AG10803 (cell line): Measurements from ENCODE around the gene MGAT5.

ENCODE experiments used
- DNase-seq: peaks from one replicate; pipeline ENCODE4 v3.0.0; 2010; ENCODE audit warnings: low read depth
- H3K4me3 ChIP-seq: 2 replicates; pipeline ENCODE4 v1.5.1; 2011; ENCODE audit warnings: mild to moderate bottlenecking, low read length, control low read depth
- CTCF ChIP-seq: conservative IDR thresholded peaks from 2 replicates; pipeline ENCODE4 v1.5.1; 2011; ENCODE audit warnings: mild to moderate bottlenecking, low read length, control low read depth, inconsistent platforms

MGAT5 gene

GRCh38 chr2:134216152-134216829, 37.6 kb upstream of the MGAT5 start:
- DNase-seq: no peak
- no peak for TF ChIP-seq CTCF
- H3K4me3 ChIP-seq: no peak overlapping the region

- no peak for TF ChIP-seq CTCF
- no peak overlapping the region for H3K4me3 ChIP-seq
- no peak for DNase-seq
Measured at GRCh38 chr2:134217351-134217750, 36.5 kb upstream of the MGAT5 start.

- H3K4me3 ChIP-seq: no peak overlapping the region
- DNase-seq: peak; percentile 60
- no peak for TF ChIP-seq CTCF
Measured at GRCh38 chr2:134217924-134218323, 35.9 kb upstream of the MGAT5 start.

GRCh38 chr2:134218414-134218813, 35.5 kb upstream of the MGAT5 start:
- no peak overlapping the region for H3K4me3 ChIP-seq
- no peak for TF ChIP-seq CTCF
- DNase-seq: no peak

- no peak for DNase-seq
- TF ChIP-seq CTCF: no peak
- H3K4me3 ChIP-seq: no peak overlapping the region
Measured at GRCh38 chr2:134218930-134219658, 34.8 kb upstream of the MGAT5 start.

- no peak overlapping the region for H3K4me3 ChIP-seq
- DNase-seq: no peak
- no peak for TF ChIP-seq CTCF
Measured at GRCh38 chr2:134220344-134220974, 33.4 kb upstream of the MGAT5 start.
